HS-5 (cell line): ENCODE results near the gene PLEKHA4.
"Not testable (repeated sequence)": the region's sequence is repeated elsewhere in the genome, so short reads cannot be mapped to it uniquely, and the experiment has no call there.

Experiments used
- DNase-seq: peaks from one replicate; pipeline ENCODE4 v3.0.0-alpha.2; 2012; ENCODE audit warnings: low read depth

Gene PLEKHA4

DNA sequence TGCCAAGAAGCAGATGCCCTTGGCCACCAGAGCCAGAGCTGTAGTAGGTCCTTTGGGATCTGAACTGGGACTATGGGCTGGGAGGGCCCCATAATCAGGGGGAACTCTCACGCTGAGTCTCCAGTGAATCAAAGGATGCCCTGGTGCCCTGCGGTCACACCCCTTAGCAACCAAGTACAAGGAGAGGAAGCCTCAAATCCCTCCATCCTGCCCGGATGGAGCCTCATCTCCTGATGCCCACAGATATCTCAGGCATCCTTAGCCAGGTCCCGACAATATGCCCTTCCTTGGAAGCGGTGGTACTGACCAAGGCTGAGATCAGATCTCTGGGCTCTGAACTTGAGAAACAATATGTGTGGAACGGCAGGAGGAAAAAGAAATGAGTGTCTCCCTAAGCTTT, 1.7 kb downstream of the PLEKHA4 start:
- no peak for DNase-seq

DNA sequence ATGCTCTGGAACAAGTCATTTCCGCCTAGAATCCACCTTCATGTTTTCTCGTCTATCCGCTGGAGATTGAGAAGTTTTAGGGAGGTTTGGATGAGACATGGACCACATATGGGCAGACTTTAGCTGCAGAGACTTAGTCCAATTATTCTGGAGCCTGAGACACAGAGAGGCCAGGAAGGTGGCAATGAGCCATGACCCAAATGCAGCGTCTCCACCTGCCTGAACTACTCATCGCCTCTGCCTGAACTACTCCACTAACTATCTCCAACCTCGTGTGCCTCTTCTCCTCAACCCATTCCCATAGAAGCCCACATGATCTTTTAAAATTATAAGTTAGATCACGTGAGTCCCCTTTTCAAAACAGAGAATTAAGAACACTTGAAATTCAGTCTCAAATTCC, 5.6 kb downstream of the PLEKHA4 start:
- DNase-seq: no peak

DNA sequence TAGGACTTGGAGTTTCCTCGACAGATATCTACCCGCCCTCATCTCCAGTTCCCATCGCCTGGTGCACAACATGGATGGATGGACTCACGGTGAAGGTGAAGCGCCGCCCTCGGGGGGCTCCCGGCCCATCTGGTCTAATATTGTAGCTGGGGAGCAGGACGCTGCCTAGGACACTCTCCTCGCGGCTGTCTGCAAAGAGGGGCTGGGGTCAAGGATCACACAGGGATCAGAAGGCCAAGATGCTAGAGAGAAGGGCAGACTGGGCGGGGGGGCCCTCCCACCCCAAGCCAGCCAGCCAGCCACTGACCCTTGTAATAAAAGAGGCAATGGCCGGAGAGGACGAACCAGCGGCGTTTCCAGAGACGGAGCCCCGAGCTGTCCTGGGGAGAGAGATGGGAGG, 7.1 kb downstream of the PLEKHA4 start:
- DNase-seq: no peak

DNA sequence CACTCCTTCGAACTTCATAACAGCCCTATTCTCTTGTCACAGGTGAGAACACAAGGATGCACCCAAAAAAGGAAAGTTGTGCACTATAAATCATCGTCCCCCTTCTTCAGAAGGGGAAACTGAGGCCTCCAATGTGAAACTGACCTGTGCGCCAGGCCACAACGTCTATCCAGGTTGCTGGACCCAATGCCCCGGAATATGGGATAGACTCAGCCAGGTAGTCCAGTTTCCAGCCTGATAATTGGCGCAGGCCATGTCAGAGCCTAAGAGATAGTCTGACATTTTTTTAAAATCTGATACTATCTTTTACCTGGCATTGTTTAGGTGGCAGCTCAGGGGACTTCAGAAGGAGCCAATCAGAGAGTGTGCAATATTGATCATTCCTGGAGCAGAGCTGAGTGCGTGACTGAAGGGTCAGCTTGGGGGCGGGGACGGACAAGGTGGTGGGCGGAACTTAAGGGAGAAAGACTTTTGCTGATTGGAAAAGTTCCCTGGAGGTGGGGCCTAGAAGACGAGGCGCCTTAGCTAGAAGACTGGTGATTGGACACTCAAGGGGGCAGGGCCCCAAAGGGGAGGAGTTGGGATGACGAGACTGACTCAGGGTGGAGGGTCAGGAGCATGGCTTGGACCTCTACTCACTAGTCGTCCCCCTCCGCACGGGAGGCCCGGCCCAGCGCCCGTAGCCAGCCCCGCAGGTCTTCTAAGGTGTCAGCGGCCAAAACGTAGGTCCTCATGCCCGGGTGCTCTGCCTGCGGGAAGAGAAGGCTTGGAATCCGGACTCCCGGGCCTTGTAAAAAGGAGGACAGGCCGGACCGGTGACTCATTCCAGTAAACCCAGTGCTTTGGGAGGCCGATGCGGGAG, 8.5 kb downstream of the PLEKHA4 start:
- no peak for DNase-seq

DNA sequence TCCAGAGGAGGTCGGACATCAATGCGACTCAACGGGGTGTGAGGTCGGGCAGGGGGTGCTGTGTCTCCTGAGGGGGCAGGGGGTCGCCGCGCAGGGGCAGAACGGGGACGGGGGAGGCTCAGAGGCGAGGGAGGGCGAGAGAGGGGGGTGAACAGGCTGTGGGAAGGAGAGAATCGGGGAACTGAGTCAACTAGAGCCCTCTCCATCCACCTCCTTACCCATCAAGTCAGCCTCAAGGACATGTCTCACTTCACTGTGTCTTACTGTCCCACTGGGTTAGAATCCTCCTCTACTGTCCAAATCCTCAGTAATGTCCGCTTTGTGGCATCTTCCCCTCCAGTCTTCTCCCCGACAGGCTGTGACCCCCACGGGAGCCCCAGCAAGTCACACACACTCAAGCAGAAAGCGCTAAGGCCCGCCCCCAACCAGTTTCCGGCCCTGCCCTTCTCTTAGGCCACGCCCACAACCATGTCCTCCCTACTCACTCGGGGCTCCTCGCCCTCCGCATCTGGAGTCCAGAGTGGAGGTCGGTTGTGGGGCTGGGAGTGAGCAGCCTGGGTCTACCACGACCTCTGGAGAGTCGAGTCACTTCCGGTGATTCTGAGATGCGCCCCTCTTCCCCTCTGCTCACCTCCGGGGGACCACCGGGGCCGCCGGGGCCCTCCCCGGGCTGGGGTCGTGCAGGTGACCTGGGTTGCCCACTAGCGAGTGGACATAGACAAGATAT, 9.3 kb downstream of the PLEKHA4 start:
- DNase-seq: no peak

DNA sequence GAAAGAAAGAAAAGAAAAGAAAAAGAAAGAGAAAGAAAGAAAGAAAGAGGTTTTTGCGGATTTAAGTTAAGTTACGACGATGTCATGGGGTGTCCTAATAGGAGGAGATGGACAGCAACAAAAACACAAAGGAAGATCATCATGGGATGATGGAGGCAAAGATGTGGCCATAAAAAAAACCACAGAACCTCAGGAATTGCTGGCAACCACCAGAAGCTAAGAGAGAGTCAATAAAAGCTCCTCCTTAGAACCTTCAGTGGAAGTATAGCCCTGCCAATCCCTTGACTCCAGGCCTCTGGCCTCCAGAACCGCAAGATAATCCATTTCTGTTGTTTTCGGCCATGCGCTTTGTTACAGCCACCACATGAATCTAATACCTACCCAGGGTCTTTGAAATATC, 11.5 kb downstream of the PLEKHA4 start:
- DNase-seq: no peak

DNA sequence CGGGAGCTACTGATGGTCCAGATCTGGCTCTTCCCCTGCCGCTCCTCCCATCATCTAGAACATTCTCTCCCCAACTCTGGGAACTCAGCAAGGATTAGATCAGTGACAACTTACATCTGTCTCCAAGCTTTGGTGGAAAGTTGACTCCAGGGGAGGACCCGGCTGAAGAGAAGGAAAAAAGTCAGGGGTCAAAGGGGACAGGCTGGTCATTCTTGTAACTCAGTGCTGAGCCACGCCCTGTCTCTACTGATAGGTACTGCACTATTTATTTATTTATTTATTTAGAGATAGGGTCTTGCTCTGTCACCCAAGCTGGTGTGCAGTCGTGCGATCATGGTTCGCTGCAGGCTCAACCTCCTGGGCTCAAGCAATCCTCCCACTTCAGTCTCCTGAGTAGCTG, 14.3 kb downstream of the PLEKHA4 start:
- no peak for DNase-seq

DNA sequence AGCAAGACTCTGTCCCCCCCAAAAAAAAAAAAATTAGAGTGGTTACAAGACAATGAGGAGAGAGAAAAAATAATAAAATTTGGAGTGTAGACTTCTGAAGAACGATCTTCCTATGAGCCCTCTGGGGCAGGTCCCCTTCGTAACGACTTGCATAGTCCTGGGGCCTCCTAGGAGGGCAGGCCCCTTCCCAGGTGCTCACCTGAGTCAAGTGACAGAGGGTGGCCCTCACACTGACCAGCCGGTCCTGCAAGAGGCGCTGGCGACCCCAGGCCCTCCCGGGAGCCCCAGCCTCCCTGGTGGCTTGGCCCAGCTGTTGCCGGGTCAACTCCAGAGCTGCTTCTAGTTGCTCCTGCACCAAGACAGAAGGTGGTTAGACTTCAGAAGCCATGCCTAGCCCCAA, 14.9 kb downstream of the PLEKHA4 start:
- DNase-seq: no peak

DNA sequence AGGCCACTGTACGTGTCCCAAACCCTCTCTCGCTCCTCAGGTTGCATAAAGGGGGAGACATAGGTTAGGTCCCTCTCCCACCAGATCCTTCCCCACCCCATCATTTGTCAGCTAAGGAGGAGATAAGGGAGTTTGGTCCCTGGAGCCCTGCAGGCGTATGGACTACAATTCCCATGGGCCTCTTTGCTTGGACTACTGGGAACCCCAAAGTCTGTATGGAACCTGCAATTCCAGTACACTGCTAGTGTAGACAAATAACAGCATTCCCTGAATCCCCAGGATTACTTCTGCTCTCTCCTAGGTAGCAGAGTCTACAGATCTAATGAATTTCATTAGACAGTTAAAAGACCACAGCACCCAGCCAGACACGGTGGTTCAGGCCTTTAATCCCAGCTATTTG, 16.1 kb downstream of the PLEKHA4 start:
- no peak for DNase-seq

DNA sequence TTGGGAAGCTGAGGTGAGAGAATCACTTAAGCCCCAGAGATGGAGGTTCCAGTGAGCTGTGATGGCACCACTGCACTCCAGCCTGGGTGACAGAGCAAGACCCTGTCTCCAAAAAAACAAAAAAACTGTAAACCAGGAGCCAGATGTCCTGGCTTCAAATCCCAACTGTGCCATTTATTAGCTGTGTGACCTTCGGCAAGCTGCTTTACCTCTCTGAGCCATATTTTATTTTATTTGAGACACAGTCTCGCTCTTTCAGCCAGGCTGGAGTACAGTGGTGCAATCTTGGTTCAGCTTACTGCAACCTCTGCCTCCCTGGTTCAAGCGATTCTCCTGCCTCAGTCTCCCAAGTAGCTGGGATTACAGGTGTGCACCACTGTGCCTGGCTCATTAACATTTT, 21.8 kb downstream of the PLEKHA4 start:
- DNase-seq: not testable (repeated sequence)

DNA sequence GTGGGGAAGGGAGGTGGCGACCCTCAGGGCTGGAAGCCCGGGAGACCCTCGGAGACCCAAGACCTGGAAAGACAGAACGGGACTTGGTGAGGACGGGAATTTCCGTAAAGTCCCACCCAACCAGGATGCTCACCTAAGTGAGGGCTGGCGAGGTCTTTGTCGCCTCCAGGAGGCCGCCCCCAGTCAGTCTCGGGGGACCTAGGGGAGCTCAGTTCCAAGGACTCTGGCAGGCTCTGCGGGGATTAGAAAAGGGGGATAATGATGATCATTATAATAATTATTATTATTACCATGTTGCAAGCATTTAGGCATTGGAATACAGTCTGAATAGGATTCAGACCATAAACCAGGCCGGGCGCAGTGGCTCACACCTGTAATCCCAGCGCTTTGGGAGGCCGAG, 23.0 kb downstream of the PLEKHA4 start:
- no peak for DNase-seq

DNA sequence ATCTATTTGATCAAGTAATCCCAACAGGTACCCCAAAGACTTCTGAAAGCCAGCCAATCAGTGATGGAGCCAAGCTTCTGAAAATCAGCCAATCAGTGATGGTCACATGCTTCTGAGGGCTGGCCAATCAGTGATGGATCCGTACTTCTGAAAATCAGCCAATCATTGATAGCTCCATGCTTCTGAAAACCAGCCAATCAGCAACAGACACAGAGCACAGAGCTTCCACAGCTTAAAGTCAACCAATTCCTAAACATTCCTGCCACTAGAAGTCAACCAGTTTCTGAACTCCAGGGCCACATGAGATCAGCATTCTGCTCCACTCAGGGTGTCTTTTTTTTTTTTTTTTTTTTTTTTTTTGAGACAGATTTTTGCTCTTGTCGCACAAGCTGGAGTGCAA, 23.9 kb downstream of the PLEKHA4 start:
- DNase-seq: peak; percentile 36

DNA sequence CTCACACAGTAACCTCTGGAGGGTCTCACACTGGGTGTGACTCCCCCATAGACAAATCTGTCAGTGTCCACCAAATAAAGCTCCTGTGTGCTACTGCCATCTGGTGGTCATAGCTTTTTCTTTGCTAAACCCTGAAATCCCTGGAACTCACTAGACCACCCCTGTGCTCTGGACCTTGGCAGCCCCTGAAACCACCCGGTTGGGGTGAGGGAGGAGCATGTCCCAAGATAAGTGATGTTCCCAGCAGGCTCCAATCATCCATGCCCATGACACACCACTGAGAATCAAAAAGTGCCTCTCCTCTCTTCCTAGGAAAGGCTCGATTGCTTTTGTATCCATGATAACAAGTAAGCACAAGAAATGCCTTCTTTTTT, 25.6 kb downstream of the PLEKHA4 start:
- DNase-seq: peak; percentile 36

DNA sequence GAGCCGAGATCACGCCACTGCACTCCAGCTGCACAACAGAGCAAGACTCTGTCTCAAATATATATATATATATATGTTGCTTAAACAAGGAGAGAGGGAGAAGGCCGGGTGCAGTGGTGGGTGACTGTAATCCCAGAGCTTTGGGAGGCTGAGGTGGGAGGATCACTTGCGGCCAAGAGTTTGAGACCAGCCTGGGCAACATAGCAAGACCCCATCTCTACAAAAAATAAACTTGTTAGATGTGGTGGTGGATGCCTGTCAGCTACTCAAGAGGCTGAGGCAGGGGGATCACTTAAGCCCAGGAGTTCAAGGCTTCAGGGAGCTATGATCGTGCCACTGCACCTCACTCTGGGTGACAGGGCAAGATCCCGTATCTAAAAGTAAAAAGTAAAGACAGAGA, 26.8 kb downstream of the PLEKHA4 start:
- DNase-seq: no peak

DNA sequence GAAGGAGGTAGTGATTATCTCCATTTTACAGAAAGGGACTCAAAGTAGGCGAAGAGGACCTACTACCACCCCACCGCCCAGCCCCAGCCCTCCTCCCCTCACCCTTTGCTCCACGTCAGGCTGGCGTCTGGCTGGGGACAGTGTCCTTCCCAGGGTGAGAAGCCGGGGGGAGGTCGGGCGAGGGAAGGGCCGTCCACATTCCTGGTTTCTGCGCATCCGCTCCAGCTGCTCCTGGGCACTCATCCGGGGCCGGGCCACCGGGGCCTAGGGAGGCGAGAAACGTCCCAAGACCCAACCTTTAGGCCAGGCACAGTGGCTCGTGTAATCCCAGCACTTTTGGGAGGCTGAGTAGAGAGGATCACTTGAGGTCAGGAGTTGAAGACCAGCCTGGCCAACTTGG, 27.4 kb downstream of the PLEKHA4 start:
- no peak for DNase-seq

DNA sequence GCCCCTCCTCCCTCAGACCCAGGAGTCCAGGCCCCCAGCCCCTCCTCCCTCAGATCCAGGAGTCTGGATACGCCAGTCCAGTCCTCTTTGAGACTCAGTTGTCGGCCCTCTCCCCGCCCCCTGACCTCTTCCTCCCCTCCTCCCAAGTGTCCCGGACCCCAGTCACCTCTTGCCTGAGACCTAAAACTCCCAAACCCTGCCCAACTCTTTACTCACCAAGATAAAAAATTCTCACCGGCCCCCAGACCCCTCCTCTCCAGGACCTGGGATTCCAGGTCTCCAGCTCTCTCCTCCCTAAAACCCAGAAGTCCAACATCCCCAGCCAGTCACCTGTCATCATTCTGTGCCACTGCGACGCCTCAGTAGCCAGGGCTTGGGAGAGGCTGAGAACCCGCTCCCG, 30.7 kb downstream of the PLEKHA4 start:
- DNase-seq: no peak

DNA sequence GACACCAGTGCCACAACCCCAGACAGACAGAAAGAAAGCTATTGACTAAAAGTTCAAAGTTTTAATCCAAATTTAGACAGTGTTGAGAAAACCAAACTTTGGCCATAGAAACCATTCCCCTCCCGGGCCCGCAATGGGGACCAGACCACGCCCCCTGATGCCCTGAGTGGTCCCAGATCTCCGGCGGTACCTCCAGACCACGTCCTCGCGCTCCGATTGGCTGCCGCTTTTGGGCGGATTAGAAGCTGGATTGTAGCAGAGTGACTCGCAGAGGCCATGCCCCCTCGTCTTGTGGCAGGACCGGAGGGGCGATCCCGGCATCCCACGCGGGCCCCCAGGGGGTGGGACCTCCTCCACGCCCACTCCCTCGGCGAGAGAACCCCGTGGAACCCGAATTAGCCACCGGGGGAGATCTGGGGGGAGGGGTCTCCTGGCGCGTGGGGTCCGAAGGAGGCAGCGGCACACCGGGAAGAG, 31.3 kb downstream of the PLEKHA4 start:
- peak; percentile 76 for DNase-seq

DNA sequence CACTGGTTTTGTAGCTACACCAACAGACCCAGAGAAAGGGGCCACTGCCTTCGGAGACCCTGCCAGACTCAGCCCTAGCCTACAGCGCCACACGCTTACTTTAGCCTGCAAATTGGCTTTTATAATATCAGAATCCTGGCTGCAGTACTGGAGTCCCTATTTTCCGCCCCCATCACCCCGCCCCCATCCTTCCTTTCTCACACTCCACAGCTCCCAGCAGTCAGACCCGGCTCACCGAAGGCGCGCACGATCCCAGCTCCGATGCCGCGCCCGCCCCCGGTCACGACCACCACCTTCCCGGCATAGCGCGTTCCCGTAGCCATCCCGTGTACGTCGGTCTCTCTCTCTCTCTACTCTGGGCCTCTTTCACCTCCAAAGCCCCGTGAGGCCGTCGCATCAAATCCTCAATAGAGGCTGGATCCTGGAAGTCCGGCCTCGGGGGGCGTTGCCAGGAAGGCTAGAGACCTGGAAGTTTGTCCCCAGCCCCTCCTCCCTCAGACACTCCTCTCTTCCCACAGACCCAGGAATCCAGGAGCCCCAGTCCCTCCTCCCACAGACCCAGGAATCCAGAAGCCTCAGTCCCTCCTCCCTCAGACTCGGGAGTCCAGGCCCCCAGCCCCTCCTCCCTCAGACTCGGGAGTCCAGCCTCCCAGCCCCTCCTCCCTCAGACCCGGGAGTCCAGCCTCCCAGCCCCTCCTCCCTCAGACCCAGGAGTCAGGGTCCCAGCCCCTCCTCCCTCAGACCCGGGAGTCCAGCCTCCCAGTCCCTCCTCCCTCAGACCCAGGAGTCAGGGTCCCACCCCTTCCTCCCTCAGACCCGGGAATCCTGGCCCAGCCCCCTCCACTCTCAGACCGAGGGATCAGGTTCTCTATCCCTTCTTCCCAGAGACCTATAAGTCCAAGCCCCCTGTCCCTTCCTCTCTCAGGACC, 32.1 kb downstream of the PLEKHA4 start, which contains the start of gene HSD17B14:
Gene HSD17B14, minus strand, starts transcription at position 403 of the 929 bp plus-strand sequence. Its CDS starts 80 bp downstream, at position 323.
- DNase-seq: peak; percentile 54

DNA sequence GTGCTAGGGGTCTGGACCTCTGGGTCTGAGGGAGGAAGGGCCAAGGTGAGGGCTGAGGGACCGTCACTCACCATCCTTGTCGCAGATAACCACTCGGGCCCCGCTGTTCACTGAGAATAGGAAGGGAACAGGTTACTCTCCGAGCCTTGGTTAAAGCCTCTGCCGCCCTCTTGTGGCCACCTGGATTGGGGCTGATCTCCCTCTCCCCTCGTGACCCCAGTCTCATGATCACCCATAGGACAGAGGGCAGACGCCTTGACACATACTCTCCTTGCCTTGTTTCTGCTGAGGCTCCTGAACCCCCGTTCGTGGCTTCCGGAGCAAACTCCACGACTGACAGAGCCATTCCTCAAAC, 32.7 kb downstream of the PLEKHA4 start:
- peak; percentile 69 for DNase-seq

DNA sequence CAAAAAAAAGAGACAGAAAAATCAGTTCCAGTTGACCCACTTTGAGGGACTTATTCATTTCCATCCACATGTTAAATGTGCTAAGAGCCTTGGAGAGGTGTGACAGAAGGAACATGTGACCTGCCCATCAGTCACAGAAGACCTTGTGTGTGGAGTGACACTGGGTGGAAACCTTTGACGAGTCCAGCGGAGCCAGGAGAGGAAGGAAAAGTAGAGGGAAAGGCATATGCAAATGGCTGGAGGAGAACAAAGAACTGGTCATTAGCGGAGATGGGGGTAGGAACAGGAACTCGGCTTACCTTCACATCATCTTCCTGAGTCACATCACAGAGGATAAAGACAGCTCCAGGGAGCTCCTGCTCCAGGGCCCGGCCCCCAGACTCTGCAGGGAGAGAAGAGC, 34.4 kb downstream of the PLEKHA4 start:
- DNase-seq: no peak

DNA sequence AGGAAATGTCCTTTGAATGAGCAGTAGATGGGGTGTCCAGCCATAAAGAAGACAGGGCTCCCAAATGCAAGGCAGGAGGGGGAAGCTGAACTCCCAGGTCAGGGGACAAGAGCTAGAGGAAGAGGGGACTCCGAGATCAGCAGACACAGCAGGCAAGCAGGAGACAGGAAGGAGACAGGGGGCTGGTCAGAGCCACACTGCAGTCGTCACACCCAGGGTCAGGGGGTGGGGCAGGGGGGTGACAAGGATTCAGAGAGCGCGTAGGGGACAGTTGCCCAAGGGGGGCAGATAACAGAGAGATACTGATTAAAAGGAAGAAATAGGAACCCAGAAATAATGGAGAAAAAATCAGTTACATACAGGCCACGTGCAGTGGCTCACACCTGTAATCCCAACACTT, 35.4 kb downstream of the PLEKHA4 start:
- no peak for DNase-seq

DNA sequence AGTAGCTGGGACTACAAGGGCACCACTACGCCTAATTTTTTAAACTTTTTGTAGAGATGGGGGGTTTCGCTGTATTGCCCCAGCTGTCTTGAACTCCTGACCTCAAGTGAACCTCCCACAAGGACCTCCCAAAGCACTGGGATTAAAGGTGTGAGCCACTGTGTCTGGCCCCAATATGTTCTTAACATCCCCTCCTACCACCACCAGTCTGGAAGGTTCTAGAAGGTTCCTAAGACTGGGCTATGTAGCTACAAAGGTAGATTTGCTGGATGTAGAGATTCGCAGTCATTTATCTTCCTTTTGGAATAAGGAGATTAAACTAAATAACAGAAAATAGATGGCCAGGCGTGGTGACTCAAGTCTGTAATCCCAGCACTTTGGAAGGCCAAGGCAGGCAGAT, 37.5 kb downstream of the PLEKHA4 start:
- DNase-seq: no peak
